WTC11 (cell line): Measurements from ENCODE around the gene VAC14. TPM values are rescaled to one million over a fixed set of nuclear protein-coding genes. Genes with fewer than 3 reads are reported as not detected.

Source experiments
- ATAC-seq: fragments of 200-7000 bp; cut with Tn5 transposase; 2 replicates; pipeline ENCODE4 v1.10.0; 2021; ENCODE audit warnings: mild to moderate bottlenecking, moderate library complexity
- CTCF ChIA-PET: fragments of 300-600 bp; sonication (Branson Sonifier 250); formaldehyde crosslinking; loops from one replicate; lab custom pipeline; 2021; ENCODE audit warnings: antibody characterized with exemption; lab: Charles Lee
- POLR2A ChIA-PET: fragments of 350-600 bp; sonication (Branson Sonifier 250); formaldehyde crosslinking; loops from one replicate; lab custom pipeline; 2021; ENCODE audit warnings: antibody characterized with exemption; lab: Charles Lee
- DNase-seq: peaks from one replicate; pipeline ENCODE4 v3.0.0; 2021; ENCODE audit warnings: low spot score
- H3K27ac Mint-ChIP-seq: 2 replicates; pipeline ENCODE4 v1.8.0; 2021; ENCODE audit warnings: mixed read lengths
- H3K27me3 Mint-ChIP-seq: 2 replicates; pipeline ENCODE4 v1.8.0; 2021; ENCODE audit warnings: low read depth, mild to moderate bottlenecking, moderate library complexity, mixed read lengths
- H3K36me3 Mint-ChIP-seq: 2 replicates; pipeline ENCODE4 v1.8.0; 2021; ENCODE audit warnings: mixed read lengths
- H3K4me1 Mint-ChIP-seq: 2 replicates; pipeline ENCODE4 v1.8.0; 2022; ENCODE audit warnings: mixed read lengths
- H3K4me3 Mint-ChIP-seq: 2 replicates; pipeline ENCODE4 v1.8.0; 2021; ENCODE audit warnings: mild to moderate bottlenecking, moderate library complexity, mixed read lengths
- H3K9me3 Mint-ChIP-seq: 2 replicates; pipeline ENCODE4 v1.8.0; 2021; ENCODE audit warnings: mixed read lengths
- FOXJ3 ChIP-seq: sonication (generic); formaldehyde crosslinking; IDR thresholded peaks from 2 replicates; pipeline ENCODE4 v1.9.0; 2021; ENCODE audit warnings: missing genetic modification reagents, mild to moderate bottlenecking, borderline replicate concordance
- FOXP1 ChIP-seq: sonication (generic); formaldehyde crosslinking; IDR thresholded peaks from 2 replicates; pipeline ENCODE4 v1.8.0; 2022; ENCODE audit warnings: missing genetic modification reagents, mild to moderate bottlenecking, moderate library complexity, borderline replicate concordance
- GABPB1 ChIP-seq: sonication (generic); formaldehyde crosslinking; IDR thresholded peaks from 2 replicates; pipeline ENCODE4 v1.8.1; 2023; ENCODE audit warnings: mild to moderate bottlenecking, missing genetic modification reagents
- MXD4 ChIP-seq: fragments of 250-450 bp; sonication (Bioruptor Pico); IDR thresholded peaks from 2 replicates; pipeline ENCODE4 v1.8.0; 2021; ENCODE audit warnings: mild to moderate bottlenecking, moderate library complexity, borderline replicate concordance
- NR1H2 ChIP-seq: sonication (generic); formaldehyde crosslinking; IDR thresholded peaks from 2 replicates; pipeline ENCODE4 v1.9.0; 2021; ENCODE audit warnings: mild to moderate bottlenecking, moderate library complexity, missing genetic modification reagents
- OVOL2 ChIP-seq: fragments of 250-450 bp; sonication (Bioruptor Pico); IDR thresholded peaks from 2 replicates; pipeline ENCODE4 v1.9.0; 2021; ENCODE audit warnings: mild to moderate bottlenecking, borderline replicate concordance
- PRRX2 ChIP-seq: fragments of 250-450 bp; sonication (Bioruptor Pico); IDR thresholded peaks from 2 replicates; pipeline ENCODE4 v1.8.0; 2021; ENCODE audit warnings: mild to moderate bottlenecking
- ZNF232 ChIP-seq: sonication (generic); formaldehyde crosslinking; IDR thresholded peaks from 2 replicates; pipeline ENCODE4 v1.8.0; 2022; ENCODE audit warnings: mild to moderate bottlenecking, missing genetic modification reagents
- ZNF263 ChIP-seq: sonication (generic); formaldehyde crosslinking; IDR thresholded peaks from 2 replicates; pipeline ENCODE4 v1.8.1; 2022; ENCODE audit warnings: low read depth, mild to moderate bottlenecking, moderate library complexity, missing genetic modification reagents
- total RNA-seq: library from RNA; stranded (reverse); gene quantifications from 3 replicates; pipeline ENCODE4 v1.2.3, GENCODE V29; 2021
- TF ChIP-seq, protein P1 (sequence below): fragments of 250-450 bp; sonication (Bioruptor Pico); conservative IDR thresholded peaks from 2 replicates; pipeline ENCODE4 v1.9.0; 2021; ENCODE audit warnings: mild to moderate bottlenecking
- TF ChIP-seq, protein P2 (sequence below): sonication (generic); formaldehyde crosslinking; IDR thresholded peaks from 2 replicates; pipeline ENCODE4 v1.8.0; 2022; ENCODE audit warnings: mild to moderate bottlenecking, missing genetic modification reagents
- TF ChIP-seq, protein P3 (sequence below): sonication (generic); formaldehyde crosslinking; IDR thresholded peaks from 2 replicates; pipeline ENCODE4 v1.8.1; 2023; ENCODE audit warnings: mild to moderate bottlenecking, missing genetic modification reagents, borderline replicate concordance
- TF ChIP-seq, protein P4 (sequence below): sonication (generic); formaldehyde crosslinking; conservative IDR thresholded peaks from 2 replicates; pipeline ENCODE4 v1.8.1; 2022; ENCODE audit warnings: mild to moderate bottlenecking, missing genetic modification reagents
- TF ChIP-seq, protein P5 (sequence below): sonication (generic); formaldehyde crosslinking; IDR thresholded peaks from 2 replicates; pipeline ENCODE4 v1.8.1; 2022; ENCODE audit warnings: mild to moderate bottlenecking, missing genetic modification reagents, moderate library complexity, borderline replicate concordance

The VAC14 gene
- total RNA-seq, 1 experiment from 2014 or later = 60.1 TPM

DNA sequence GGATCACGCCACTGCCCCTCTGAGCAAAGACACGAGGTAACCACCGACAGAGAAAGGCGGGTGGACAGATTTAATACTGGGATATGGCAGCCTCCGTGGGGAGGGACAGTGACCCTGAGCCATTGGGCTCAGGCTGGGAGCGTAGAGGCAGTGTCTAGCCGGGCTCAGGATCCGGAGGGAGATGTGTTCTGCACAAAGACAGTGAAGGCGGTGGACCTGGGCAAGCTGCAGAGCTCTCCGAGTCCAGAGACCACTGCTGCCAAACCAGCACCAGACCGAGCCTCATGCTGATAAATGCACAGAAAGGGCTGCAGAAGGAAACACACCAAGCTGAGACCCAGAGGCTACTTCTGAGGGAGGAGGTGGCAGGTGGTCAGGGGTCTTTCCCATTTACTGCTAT is 88.6 kb downstream of the VAC14 start:
- ChIA-PET CTCF (interaction anchor here (1.1 to 3.0 kb wide), 4 partner anchors 20 to 59 kb away, joined by 3 to 8 read pairs (median 6); no protein-coding TSS in a partner anchor), POLR2A (no interaction called here)
- Mint-ChIP-seq H3K9me3 (no peaks in the 10 kb centered on the region), H3K27ac (peak overlapping the region; percentile 25; the same call in 1 of the 2 replicates), H3K4me3 (no peak overlapping the region), H3K27me3 (no peaks in the 10 kb centered on the region), H3K4me1 (peaks cover 60% of the 10 kb centered on the region), H3K36me3 (no peaks in the 10 kb centered on the region)
- DNase-seq = no peak
- no peak for ATAC-seq
- TF ChIP-seq, protein P1, sequence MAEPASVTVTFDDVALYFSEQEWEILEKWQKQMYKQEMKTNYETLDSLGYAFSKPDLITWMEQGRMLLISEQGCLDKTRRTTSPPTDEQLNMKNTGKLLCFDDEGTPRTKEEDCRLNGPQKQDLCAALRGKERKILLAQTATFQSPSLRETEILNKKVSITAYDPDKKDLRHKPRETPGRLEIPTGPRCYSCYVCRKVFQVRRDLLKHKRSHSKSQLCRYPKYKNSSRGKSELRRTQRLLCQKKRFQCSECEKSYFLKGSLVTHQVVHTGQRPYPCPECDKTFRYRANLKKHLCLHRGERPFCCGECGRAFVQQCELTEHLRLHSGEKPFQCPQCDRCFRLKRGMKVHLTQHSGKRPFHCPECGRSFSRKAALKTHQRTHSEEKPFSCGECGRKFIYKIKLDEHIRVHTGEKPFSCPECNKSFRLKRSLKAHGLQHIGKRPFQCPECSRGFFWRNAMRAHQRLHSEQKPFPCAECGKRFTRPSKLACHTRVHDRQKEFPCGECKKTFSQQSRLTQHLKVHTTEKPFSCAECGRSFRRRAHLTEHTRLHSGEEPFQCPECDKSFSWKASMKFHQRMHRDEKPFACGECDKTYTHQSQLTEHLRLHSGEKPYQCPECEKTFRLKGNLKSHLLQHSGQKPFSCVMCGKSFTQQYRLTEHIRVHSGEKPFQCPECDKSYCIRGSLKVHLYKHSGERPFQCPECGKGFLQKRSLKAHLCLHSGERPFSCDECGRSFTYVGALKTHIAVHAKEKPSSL (CRISPR knock-in tag) = no peak
- TF ChIP-seq ZNF232 (CRISPR knock-in tag) (no peak), ZNF263 (CRISPR knock-in tag) (no peak)
- TF ChIP-seq, protein P2, sequence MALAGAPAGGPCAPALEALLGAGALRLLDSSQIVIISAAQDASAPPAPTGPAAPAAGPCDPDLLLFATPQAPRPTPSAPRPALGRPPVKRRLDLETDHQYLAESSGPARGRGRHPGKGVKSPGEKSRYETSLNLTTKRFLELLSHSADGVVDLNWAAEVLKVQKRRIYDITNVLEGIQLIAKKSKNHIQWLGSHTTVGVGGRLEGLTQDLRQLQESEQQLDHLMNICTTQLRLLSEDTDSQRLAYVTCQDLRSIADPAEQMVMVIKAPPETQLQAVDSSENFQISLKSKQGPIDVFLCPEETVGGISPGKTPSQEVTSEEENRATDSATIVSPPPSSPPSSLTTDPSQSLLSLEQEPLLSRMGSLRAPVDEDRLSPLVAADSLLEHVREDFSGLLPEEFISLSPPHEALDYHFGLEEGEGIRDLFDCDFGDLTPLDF (CRISPR knock-in tag) = no peak
- TF ChIP-seq, protein P3, sequence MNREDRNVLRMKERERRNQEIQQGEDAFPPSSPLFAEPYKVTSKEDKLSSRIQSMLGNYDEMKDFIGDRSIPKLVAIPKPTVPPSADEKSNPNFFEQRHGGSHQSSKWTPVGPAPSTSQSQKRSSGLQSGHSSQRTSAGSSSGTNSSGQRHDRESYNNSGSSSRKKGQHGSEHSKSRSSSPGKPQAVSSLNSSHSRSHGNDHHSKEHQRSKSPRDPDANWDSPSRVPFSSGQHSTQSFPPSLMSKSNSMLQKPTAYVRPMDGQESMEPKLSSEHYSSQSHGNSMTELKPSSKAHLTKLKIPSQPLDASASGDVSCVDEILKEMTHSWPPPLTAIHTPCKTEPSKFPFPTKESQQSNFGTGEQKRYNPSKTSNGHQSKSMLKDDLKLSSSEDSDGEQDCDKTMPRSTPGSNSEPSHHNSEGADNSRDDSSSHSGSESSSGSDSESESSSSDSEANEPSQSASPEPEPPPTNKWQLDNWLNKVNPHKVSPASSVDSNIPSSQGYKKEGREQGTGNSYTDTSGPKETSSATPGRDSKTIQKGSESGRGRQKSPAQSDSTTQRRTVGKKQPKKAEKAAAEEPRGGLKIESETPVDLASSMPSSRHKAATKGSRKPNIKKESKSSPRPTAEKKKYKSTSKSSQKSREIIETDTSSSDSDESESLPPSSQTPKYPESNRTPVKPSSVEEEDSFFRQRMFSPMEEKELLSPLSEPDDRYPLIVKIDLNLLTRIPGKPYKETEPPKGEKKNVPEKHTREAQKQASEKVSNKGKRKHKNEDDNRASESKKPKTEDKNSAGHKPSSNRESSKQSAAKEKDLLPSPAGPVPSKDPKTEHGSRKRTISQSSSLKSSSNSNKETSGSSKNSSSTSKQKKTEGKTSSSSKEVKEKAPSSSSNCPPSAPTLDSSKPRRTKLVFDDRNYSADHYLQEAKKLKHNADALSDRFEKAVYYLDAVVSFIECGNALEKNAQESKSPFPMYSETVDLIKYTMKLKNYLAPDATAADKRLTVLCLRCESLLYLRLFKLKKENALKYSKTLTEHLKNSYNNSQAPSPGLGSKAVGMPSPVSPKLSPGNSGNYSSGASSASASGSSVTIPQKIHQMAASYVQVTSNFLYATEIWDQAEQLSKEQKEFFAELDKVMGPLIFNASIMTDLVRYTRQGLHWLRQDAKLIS = no peak
- TF ChIP-seq, protein P4, sequence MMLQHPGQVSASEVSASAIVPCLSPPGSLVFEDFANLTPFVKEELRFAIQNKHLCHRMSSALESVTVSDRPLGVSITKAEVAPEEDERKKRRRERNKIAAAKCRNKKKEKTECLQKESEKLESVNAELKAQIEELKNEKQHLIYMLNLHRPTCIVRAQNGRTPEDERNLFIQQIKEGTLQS (CRISPR knock-in tag) = no peak

DNA sequence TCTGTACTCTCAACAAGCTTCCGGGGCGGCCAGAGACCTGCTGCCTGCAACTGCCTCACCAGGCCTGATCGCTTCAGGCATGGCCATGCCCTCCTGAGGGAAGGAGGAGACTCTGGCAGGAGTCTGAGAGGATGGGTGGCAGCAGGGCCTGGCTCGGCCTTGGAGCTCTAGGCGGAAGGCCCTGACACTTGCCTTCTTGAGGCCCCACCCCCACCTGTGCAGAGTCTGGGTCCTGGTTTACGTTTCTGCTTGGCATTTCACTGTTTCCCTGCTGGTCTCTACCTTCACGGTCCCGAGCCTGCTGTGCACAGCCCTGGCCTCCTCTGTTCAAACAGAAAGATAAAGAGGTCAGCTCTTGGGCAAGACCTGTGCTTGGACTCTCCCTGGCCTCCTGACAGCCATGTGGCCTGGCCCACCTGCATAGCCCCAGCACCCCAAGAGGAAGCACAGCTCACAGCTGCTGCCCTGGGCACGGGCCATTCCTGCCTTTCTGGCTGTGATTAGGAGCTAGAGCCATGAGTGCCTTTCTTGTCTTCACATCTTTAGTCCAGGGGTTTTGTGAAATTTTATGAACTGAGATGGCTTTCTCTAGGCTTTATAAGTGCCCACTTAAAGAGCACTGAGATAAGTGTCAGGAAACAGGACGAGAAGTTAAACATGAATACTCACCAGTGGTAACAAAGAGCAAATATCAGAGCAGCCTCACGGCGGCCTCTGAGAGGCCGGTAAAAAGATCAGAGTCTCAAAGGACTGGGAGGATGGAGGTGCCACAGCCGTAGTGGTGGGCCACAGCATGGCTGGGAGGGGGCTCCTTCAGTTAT is 89.5 kb downstream of the VAC14 start:
- ChIA-PET POLR2A (no interaction called here), CTCF (interaction anchor here (3.0 to 3.1 kb wide), 2 partner anchors 32 to 60 kb away, joined by 8 to 10 read pairs; no protein-coding TSS in a partner anchor)
- no peaks in the 10 kb centered on the region for H3K36me3 Mint-ChIP-seq
- H3K4me1 Mint-ChIP-seq = peaks cover 65% of the 10 kb centered on the region
- peak overlapping the region; percentile 47 for H3K27ac Mint-ChIP-seq
- H3K9me3 Mint-ChIP-seq = no peaks in the 10 kb centered on the region
- DNase-seq (no peak), ATAC-seq (no peak)
- no peak overlapping the region for H3K4me3 Mint-ChIP-seq
- TF ChIP-seq GABPB1 (CRISPR knock-in tag) (peak; percentile 61), OVOL2 (CRISPR knock-in tag) (no peak), MXD4 (no peak)
- TF ChIP-seq, all 79 proteins: peak for 1
- no peaks in the 10 kb centered on the region for H3K27me3 Mint-ChIP-seq

DNA sequence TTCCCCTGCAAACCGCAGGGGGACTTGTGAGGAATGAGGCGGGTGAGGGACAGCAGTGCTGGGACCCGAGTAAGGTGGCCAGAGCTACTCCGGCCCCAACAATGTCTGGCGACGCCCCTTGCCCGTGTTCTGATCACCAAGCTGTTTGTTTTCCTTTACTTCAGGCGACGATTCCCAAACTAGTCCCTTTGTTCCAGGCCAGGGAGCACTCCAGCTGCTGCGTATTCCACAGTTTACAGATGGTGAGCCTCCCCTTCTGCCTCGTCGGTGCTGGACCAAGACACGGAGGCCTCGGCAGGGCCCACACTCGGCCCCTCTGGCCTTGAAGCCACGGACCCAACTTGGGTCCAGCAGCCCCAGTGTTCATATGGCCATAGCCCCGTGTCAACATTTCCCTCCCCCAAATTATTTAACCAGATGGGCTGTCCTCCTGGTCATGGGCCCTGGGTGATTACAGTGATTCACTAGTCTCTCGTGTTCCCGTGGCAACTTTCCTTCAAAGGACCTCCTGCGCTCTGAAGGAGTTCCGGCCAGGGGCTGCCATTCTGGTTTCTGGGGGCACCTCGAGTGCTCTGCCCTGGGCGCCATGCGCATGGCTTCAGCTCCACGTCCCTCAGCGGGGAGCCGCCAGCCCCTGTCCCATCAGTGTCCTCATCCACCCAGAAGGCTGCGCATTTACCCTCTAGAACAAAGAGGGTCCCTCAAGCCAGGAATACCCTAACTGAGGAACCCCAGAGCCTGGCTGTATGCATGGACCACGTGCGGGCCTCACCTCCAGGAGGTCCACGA is 90.3 kb downstream of the VAC14 start:
- peaks cover 57% of the 10 kb centered on the region for H3K4me1 Mint-ChIP-seq
- H3K36me3 Mint-ChIP-seq = no peaks in the 10 kb centered on the region
- TF ChIP-seq, protein P2 (CRISPR knock-in tag) = no peak
- TF ChIP-seq FOXP1 (CRISPR knock-in tag) (0 out of 2 replicates have a peak, but pooled peaks have one; percentile 18), PRRX2 (CRISPR knock-in tag) (no peak), NR1H2 (CRISPR knock-in tag) (no peak), FOXJ3 (CRISPR knock-in tag) (no peak)
- TF ChIP-seq, protein P5, sequence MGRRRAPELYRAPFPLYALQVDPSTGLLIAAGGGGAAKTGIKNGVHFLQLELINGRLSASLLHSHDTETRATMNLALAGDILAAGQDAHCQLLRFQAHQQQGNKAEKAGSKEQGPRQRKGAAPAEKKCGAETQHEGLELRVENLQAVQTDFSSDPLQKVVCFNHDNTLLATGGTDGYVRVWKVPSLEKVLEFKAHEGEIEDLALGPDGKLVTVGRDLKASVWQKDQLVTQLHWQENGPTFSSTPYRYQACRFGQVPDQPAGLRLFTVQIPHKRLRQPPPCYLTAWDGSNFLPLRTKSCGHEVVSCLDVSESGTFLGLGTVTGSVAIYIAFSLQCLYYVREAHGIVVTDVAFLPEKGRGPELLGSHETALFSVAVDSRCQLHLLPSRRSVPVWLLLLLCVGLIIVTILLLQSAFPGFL (CRISPR knock-in tag) = no peak
- TF ChIP-seq, all 79 proteins: peak for 1
- ATAC-seq (no peak), DNase-seq (no peak)
- POLR2A ChIA-PET = no interaction called here
- CTCF ChIA-PET = interaction anchor here (1.0 to 3.1 kb wide), 3 partner anchors 15 to 61 kb away, joined by 3 to 10 read pairs (median 8); no protein-coding TSS in a partner anchor
- H3K9me3 Mint-ChIP-seq = no peaks in the 10 kb centered on the region
- H3K4me3 Mint-ChIP-seq = no peak overlapping the region
- no peak overlapping the region; the same call in 1 of the 2 replicates for H3K27ac Mint-ChIP-seq
- H3K27me3 Mint-ChIP-seq = no peaks in the 10 kb centered on the region
